Measurements from ENCODE around the gene NRG2. TPM values are rescaled to one million over a fixed set of nuclear protein-coding genes. Genes with fewer than 3 reads are reported as not detected.

Gene NRG2
- total and polyA plus RNA-seq, 2 of the 8 experiments (the other 6 are each of a cell fraction or from before 2014, with no cell fraction given) = 0.27 to 0.54 TPM

- H2AFZ ChIP-seq (ENCODE audit: low read length) = no peak overlapping the region
- no peak overlapping the region for H2BK20ac ChIP-seq (ENCODE audit: low read length)
- no peaks in the 10 kb centered on the region for H4K20me1 ChIP-seq (replicated peaks in 1 of 2; ENCODE audit: control insufficient read depth in 1 of 2, insufficient read depth in 2 of 2, low read length in 2 of 2)
- no peak overlapping the region for H3K14ac ChIP-seq (ENCODE audit: insufficient read length)
- no peaks in the 10 kb centered on the region for H3K9me3 ChIP-seq (ENCODE audit: insufficient read depth in 2 of 2, low read depth in 1 of 2, low read length in 1 of 2)
- no peak overlapping the region for H3K4me2 ChIP-seq (ENCODE audit: insufficient read depth in 1 of 2, low read depth in 2 of 2, low read length in 2 of 2)
- H3K18ac ChIP-seq (ENCODE audit: extremely low read depth, low read length) = no peak overlapping the region
- 95% methylated on average over 2 of the region's 2 CpGs; no CpG with 5 or more reads in 1 of the 2 experiments for WGBS, 2 experiments (ENCODE audit: extremely low coverage in 1 of 2, insufficient coverage in 1 of 2, insufficient read length in 1 of 2, insufficient replicate concordance in 2 of 2, low coverage in 1 of 2, low lambda C conversion rate in 2 of 2, missing lambda C conversion rate in 1 of 2)
- H3K4me3 ChIP-seq (ENCODE audit: extremely low read depth in 1 of 4, insufficient read depth in 2 of 4, low read depth in 3 of 4, low read length in 4 of 4) = no peak overlapping the region
- no peak overlapping the region for H3K9ac ChIP-seq (replicated peaks in 1 of 4; ENCODE audit: extremely low read depth in 1 of 4, low read depth in 3 of 4, low read length in 3 of 4)
- no peaks in the 10 kb centered on the region for H3K79me1 ChIP-seq (ENCODE audit: low read depth, low read length)
- H3K4ac ChIP-seq (replicated peaks; ENCODE audit: insufficient read length, low read depth, low read length) = no peak overlapping the region
- no peak overlapping the region for H2BK5ac ChIP-seq (ENCODE audit: low read depth, low read length)
- H2BK15ac ChIP-seq (ENCODE audit: low read length) = no peak overlapping the region
- DNase-seq (ENCODE audit: low read depth in 1 of 2, low spot score in 2 of 2) (no peak), FAIRE-seq (no peak)
- H4K8ac ChIP-seq (ENCODE audit: extremely low read depth, insufficient read depth, low read length) = no peak overlapping the region
- H4K5ac ChIP-seq (ENCODE audit: insufficient read length, low read depth, low read length) = no peak overlapping the region
- no peaks in the 10 kb centered on the region for H3K4me1 ChIP-seq (replicated peaks in 1 of 4; ENCODE audit: control insufficient read depth in 3 of 4, insufficient read depth in 4 of 4, low read length in 3 of 4)
- POLR2A ChIA-PET (ENCODE audit: partially characterized antibody) = no interaction called here
- no peak overlapping the region for H2AK5ac ChIP-seq (ENCODE audit: low read depth, low read length)
- H3K27me3 ChIP-seq (replicated peaks in 1 of 4; ENCODE audit: control insufficient read depth in 3 of 4, extremely low read depth in 1 of 4, insufficient read depth in 3 of 4, low read length in 3 of 4) = peaks cover 0 to 7% (median 0%) of the 10 kb centered on the region in 4 experiments; a peak in 1 of 7 replicates
- H2BK120ac ChIP-seq (replicated peaks; ENCODE audit: low read depth, low read length) = no peak overlapping the region
- no peak overlapping the region for H2BK12ac ChIP-seq (ENCODE audit: low read depth, low read length)
- no peaks in the 10 kb centered on the region for H3K36me3 ChIP-seq (ENCODE audit: control insufficient read depth in 2 of 4, insufficient read depth in 4 of 4, low read length in 3 of 4)
- no peak overlapping the region for H4K91ac ChIP-seq (replicated peaks; ENCODE audit: insufficient read length, low read length)
- H3K56ac ChIP-seq (replicated peaks; ENCODE audit: insufficient read length, low read depth, low read length) = no peak overlapping the region
- no peaks in the 10 kb centered on the region for H3K23me2 ChIP-seq (ENCODE audit: low read depth, low read length)
- H3K27ac ChIP-seq (ENCODE audit: low read depth, low read length) = no peak overlapping the region
- no peaks in the 10 kb centered on the region for H3K79me2 ChIP-seq (ENCODE audit: control insufficient read depth in 1 of 2, insufficient read depth in 2 of 2, low read length in 2 of 2)
- no peak overlapping the region for H3K23ac ChIP-seq (ENCODE audit: insufficient read length)
- CTCF ChIA-PET (ENCODE audit: partially characterized antibody) = interaction anchor here (0.9 to 3.1 kb wide), 8 partner anchors 13 to 343 kb away, joined by 3 to 12 read pairs (median 3); no protein-coding TSS in a partner anchor
- TF ChIP-seq MAFK (IDR thresholded peaks at IDR 0.05; ENCODE audit: low read depth, low read length) (no peak), SIX5 (IDR thresholded peaks at IDR 0.05; ENCODE audit: low read depth, low read length) (no peak), YY1 (IDR thresholded peaks at IDR 0.05; ENCODE audit: low read depth, low read length) (no peak), SRF (IDR thresholded peaks at IDR 0.05; ENCODE audit: low read depth, low read length) (no peak), EZH2 (IDR thresholded peaks at IDR 0.05; ENCODE audit: low read depth, low read length, severe bottlenecking) (no peak), TEAD4 (IDR thresholded peaks at IDR 0.05; ENCODE audit: low read depth, low read length) (no peak), GTF2F1 (IDR thresholded peaks at IDR 0.05; ENCODE audit: borderline replicate concordance, low read depth, low read length) (no peak), ATF3 (IDR thresholded peaks at IDR 0.05; ENCODE audit: insufficient read depth, low read depth, low read length) (no peak), SIN3A (conservative IDR thresholded peaks at IDR 0.05 in 1 of 2, IDR thresholded peaks at IDR 0.05 in 1 of 2; ENCODE audit: low read depth in 1 of 2, low read length in 2 of 2) (no peak), HDAC6 (IDR thresholded peaks at IDR 0.05; ENCODE audit: low read depth, low read length) (no peak), SAP30 (IDR thresholded peaks at IDR 0.05; ENCODE audit: insufficient read depth, insufficient replicate concordance, low read length) (no peak), JUN (IDR thresholded peaks at IDR 0.05; ENCODE audit: low read depth, low read length) (no peak), EGR1 (IDR thresholded peaks at IDR 0.05; ENCODE audit: borderline replicate concordance, low read depth, low read length) (no peak), POLR2AphosphoS5 (IDR thresholded peaks at IDR 0.05; ENCODE audit: low read depth, low read length) (no peak), SUZ12 (IDR thresholded peaks at IDR 0.05; ENCODE audit: low read length) (no peak)
Measured at GRCh38 chr5:140007311-140007710, 35.8 kb downstream of the NRG2 start.

All from H1 (cell line).